SK-N-SH treated with all-trans-retinoic acid at 6 μM for 48 hours (cell line): Measurements from ENCODE around the gene FAM98A.

Source experiments
- ATAC-seq: fragments of 200-7000 bp; cut with Tn5 transposase; 3 replicates; pipeline ENCODE4 v1.9.1; 2020; ENCODE audit warnings: mild to moderate bottlenecking, moderate library complexity
- ARNTL ChIP-seq: fragments of 450-650 bp; formaldehyde crosslinking; IDR thresholded peaks from 2 replicates; pipeline ENCODE4 v1.5.0; 2020; ENCODE audit warnings: low read depth, mild to moderate bottlenecking, moderate library complexity, borderline replicate concordance
- BACH2 ChIP-seq: fragments of 250-450 bp; sonication (Bioruptor Pico); IDR thresholded peaks from 2 replicates; pipeline ENCODE4 v1.9.0; 2021; ENCODE audit warnings: mild to moderate bottlenecking, borderline replicate concordance
- CREB5 ChIP-seq: fragments of 250-450 bp; sonication (Bioruptor Pico); IDR thresholded peaks from 2 replicates; pipeline ENCODE4 v1.5.1; 2020; ENCODE audit warnings: low read depth, mild to moderate bottlenecking, moderate library complexity
- CSDC2 ChIP-seq: fragments of 250-450 bp; sonication (Bioruptor Pico); IDR thresholded peaks from 2 replicates; pipeline ENCODE4 v1.5.0; 2020; ENCODE audit warnings: mild to moderate bottlenecking, moderate library complexity
- CSRNP3 ChIP-seq: fragments of 250-450 bp; sonication (Bioruptor Pico); IDR thresholded peaks from 2 replicates; pipeline ENCODE4 v1.5.1; 2021; ENCODE audit warnings: mild to moderate bottlenecking, moderate library complexity
- GLIS3 ChIP-seq: fragments of 250-450 bp; sonication (Bioruptor Pico); IDR thresholded peaks from 2 replicates; pipeline ENCODE4 v1.5.0; 2020; ENCODE audit warnings: mild to moderate bottlenecking, moderate library complexity
- ISL1 ChIP-seq: fragments of 250-450 bp; sonication (Bioruptor Pico); IDR thresholded peaks from 2 replicates; pipeline ENCODE4 v2.1.2; 2022; ENCODE audit warnings: mild to moderate bottlenecking, moderate library complexity
- OSR1 ChIP-seq: fragments of 250-450 bp; sonication (Bioruptor Pico); IDR thresholded peaks from 2 replicates; pipeline ENCODE4 v1.8.0; 2022; ENCODE audit warnings: moderate library complexity, mild to moderate bottlenecking, inconsistent platforms
- POU6F1 ChIP-seq: fragments of 250-450 bp; sonication (Bioruptor Pico); IDR thresholded peaks from 2 replicates; pipeline ENCODE4 v1.8.0; 2021; ENCODE audit warnings: low read depth, mild to moderate bottlenecking, moderate library complexity, borderline replicate concordance
- PPARA ChIP-seq: fragments of 250-450 bp; sonication (Bioruptor Pico); IDR thresholded peaks from 2 replicates; pipeline ENCODE4 v1.5.0; 2020; ENCODE audit warnings: mild to moderate bottlenecking, borderline replicate concordance
- RARB ChIP-seq: fragments of 250-450 bp; sonication (Bioruptor Pico); IDR thresholded peaks from 2 replicates; pipeline ENCODE4 v1.8.0; 2021; ENCODE audit warnings: mild to moderate bottlenecking, moderate library complexity
- SNAI2 ChIP-seq: fragments of 250-450 bp; sonication (Bioruptor Pico); IDR thresholded peaks from 2 replicates; pipeline ENCODE4 v1.5.0; 2020; ENCODE audit warnings: mild to moderate bottlenecking, moderate library complexity
- TCF4 ChIP-seq: fragments of 250-450 bp; sonication (Bioruptor Pico); IDR thresholded peaks from 2 replicates; pipeline ENCODE4 v1.8.0; 2021; ENCODE audit warnings: mild to moderate bottlenecking, moderate library complexity, borderline replicate concordance
- ZC3H10 ChIP-seq: fragments of 250-450 bp; sonication (Bioruptor Pico); IDR thresholded peaks from 2 replicates; pipeline ENCODE4 v1.5.1; 2021; ENCODE audit warnings: mild to moderate bottlenecking, moderate library complexity
- ZFP3 ChIP-seq: fragments of 250-450 bp; sonication (Bioruptor Pico); IDR thresholded peaks from 2 replicates; pipeline ENCODE4 v1.5.0; 2020; ENCODE audit warnings: mild to moderate bottlenecking, moderate library complexity
- ZFP30 ChIP-seq: fragments of 450-650 bp; formaldehyde crosslinking; IDR thresholded peaks from 2 replicates; pipeline ENCODE4 v1.5.0; 2022; ENCODE audit warnings: mild to moderate bottlenecking, moderate library complexity
- ZNF565 ChIP-seq: fragments of 450-650 bp; formaldehyde crosslinking; conservative IDR thresholded peaks from 2 replicates; pipeline ENCODE4 v1.5.0; 2020; ENCODE audit warnings: low read depth, mild to moderate bottlenecking, moderate library complexity
- ZNF70 ChIP-seq: fragments of 450-650 bp; formaldehyde crosslinking; IDR thresholded peaks from 2 replicates; pipeline ENCODE4 v1.5.0; 2020; ENCODE audit warnings: mild to moderate bottlenecking, moderate library complexity
- ZNF8 ChIP-seq: fragments of 450-650 bp; formaldehyde crosslinking; IDR thresholded peaks from 2 replicates; pipeline ENCODE4 v1.5.0; 2020; ENCODE audit warnings: mild to moderate bottlenecking, moderate library complexity

Gene FAM98A

GRCh38 chr2:33586766-33587165, 12.3 kb downstream of the FAM98A start:
- no peak for TF ChIP-seq GLIS3
- TF ChIP-seq ZFP3 = no peak
- no peak for TF ChIP-seq ZFP30 (CRISPR knock-in tag)
- no peak for TF ChIP-seq OSR1 (CRISPR knock-in tag)
- TF ChIP-seq POU6F1 (CRISPR knock-in tag) = no peak
- TF ChIP-seq TCF4 = no peak
- no peak for TF ChIP-seq PPARA
- no peak for TF ChIP-seq CSDC2 (CRISPR knock-in tag)
- TF ChIP-seq ZNF8 = no peak
- no peak for TF ChIP-seq ZNF565 (CRISPR knock-in tag)
- TF ChIP-seq SNAI2 (CRISPR knock-in tag) = no peak
- TF ChIP-seq CSRNP3 (CRISPR knock-in tag) = no peak
- no peak for TF ChIP-seq ZC3H10 (CRISPR knock-in tag)

GRCh38 chr2:33583194-33583938, 15.7 kb downstream of the FAM98A start:
- TF ChIP-seq ZC3H10 (CRISPR knock-in tag) (no peak), OSR1 (CRISPR knock-in tag) (no peak), ZNF70 (no peak), ISL1 (CRISPR knock-in tag) (no peak), BACH2 (no peak), GLIS3 (no peak), CSDC2 (CRISPR knock-in tag) (no peak)
- ATAC-seq = peak; percentile 66; the same call in 2 of the 3 replicates

More at GRCh38 chr2:33586766-33587165, 12.3 kb downstream of the FAM98A start:
- ATAC-seq = no peak

- TF ChIP-seq ZNF8 = no peak
Measured at GRCh38 chr2:33581872-33582271, 17.2 kb downstream of the FAM98A start.

GRCh38 chr2:33579227-33579626, 19.9 kb downstream of the FAM98A start:
- ATAC-seq = no peak
- TF ChIP-seq RARB (no peak), ZNF70 (no peak), SNAI2 (CRISPR knock-in tag) (no peak), ZFP30 (CRISPR knock-in tag) (no peak), CREB5 (no peak)

More at GRCh38 chr2:33581872-33582271, 17.2 kb downstream of the FAM98A start:
- no peak for ATAC-seq

GRCh38 chr2:33577668-33578067, 21.4 kb downstream of the FAM98A start:
- no peak for TF ChIP-seq ZNF565 (CRISPR knock-in tag)
- no peak for TF ChIP-seq ARNTL (CRISPR knock-in tag)
- no peak for TF ChIP-seq CREB5
- TF ChIP-seq RARB = no peak
- TF ChIP-seq OSR1 (CRISPR knock-in tag) = no peak
- no peak for TF ChIP-seq BACH2
- TF ChIP-seq ZFP3 = no peak
- TF ChIP-seq ZC3H10 (CRISPR knock-in tag) = no peak
- no peak for TF ChIP-seq ZNF8
- no peak for TF ChIP-seq PPARA
- no peak for TF ChIP-seq POU6F1 (CRISPR knock-in tag)
- TF ChIP-seq TCF4 = no peak
- TF ChIP-seq ZNF70 = no peak
- ATAC-seq = peak; percentile 37
